NCI-H1694 (cell line): Measurements from ENCODE around the gene KCNQ1.

Experiments used
- DNase-seq: peaks from one replicate; lab custom pipeline; 2025; lab: John Stamatoyannopoulos, UW

Gene KCNQ1

GRCh38 chr11:2731130-2732125, 286.6 kb downstream of the KCNQ1 start:
- DNase-seq = no peak

- DNase-seq = no peak
Observed at GRCh38 chr11:2732261-2732939, 287.6 kb downstream of the KCNQ1 start.

DNA sequence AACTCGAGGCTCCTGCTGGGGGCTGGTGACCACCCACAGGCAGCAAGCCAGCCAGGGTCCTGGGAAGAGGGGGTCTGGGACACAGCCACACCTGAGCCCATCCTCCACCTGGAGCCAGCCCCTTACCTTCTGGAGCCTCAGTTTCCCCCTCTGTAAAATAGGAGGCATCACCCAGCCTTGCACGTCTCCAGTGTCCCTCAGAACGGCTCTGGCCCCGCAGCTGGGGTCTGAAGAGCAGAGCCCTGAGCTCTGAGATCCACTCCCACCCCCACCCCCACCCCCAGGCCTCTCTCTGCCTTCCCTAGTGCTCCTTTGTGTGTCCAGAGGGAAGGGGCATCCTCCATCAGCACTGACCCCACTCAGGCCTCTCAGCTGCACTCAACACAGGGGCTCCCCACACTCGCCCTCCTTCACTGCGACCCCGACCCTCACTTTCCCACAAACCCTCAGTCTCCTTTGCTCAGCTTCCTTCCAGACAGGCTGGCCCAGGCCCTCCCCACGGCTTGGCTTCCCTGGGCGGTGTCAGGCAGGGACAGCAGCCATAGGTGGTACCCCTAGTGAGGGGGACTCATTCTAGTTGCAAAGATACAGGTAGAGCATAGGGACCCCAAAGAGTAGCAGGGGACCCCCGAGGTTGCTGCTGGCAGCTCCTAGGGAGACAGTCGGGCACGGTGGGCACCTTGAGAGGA, 288.3 kb downstream of the KCNQ1 start:
- no peak for DNase-seq

GRCh38 chr11:2734181-2735052, 289.6 kb downstream of the KCNQ1 start:
- DNase-seq = no peak

DNA sequence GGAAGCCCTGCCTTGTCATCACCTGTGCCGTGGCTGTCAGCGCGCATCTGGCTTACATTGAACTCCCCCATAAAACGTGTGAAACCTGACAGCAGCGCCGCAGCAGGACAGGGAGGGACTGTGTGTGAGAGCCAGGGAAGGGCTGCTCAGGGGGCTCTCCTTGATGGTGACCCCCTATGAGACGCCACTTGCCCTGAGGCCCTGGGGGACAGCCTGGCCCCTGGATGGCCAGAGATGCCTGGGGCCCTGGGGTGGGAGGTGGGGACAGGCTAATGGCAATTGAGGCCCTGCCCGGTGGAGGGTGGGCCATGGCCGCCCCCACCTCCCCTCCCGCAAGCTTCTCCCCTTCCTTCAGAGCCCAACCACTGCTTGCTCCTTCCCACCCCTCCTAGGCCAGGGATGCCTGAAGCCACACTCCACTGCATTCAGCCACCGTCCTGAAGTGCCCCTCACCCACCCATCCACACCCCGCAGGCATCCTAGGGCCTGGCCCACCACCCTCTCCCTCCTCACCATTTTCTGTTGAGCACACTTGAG, 290.3 kb downstream of the KCNQ1 start:
- no peak for DNase-seq

GRCh38 chr11:2736577-2737225, 291.9 kb downstream of the KCNQ1 start:
- DNase-seq = no peak

GRCh38 chr11:2737226-2737590, 292.4 kb downstream of the KCNQ1 start:
- no peak for DNase-seq

- DNase-seq = no peak
Observed at GRCh38 chr11:2737866-2738265, 293.1 kb downstream of the KCNQ1 start.

- DNase-seq = no peak
Observed at GRCh38 chr11:2738551-2739431, 294.0 kb downstream of the KCNQ1 start.

DNA sequence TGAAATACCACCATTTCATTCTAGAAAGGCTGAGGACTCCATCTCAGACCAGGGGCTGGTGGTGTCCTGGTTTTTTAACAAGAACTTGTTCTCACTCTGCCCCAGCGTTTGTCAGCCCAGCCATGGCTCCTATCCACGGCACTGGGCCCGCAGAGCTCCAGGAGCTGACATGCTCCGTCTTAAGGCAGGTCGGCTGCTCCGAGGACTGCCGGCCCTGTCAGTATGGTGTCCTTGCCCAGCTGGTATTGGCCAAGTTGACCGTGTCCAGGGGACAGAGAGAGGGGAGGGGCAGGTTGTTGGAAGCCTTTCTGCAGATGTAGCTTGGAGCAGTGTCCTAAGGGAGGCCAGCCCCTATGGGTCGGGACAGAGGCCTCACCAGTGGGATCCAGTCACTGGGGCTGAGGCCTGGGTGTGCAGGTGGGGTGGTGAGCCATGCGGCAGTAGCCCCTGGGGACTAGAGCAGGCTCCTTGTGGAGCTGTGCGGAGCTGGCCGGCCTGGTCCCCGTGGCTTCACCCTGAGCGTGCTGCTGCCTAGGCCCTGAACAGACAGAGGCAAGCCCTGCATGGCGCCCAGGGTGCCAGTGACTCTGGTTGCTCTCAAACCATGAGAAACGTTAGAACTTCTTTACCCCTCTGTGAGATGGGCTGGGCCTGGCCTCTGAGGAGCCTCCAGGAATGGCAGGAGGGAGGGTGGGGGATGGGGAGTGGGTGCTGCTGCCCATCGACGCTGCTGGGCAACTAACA, 294.9 kb downstream of the KCNQ1 start:
- no peak for DNase-seq

DNA sequence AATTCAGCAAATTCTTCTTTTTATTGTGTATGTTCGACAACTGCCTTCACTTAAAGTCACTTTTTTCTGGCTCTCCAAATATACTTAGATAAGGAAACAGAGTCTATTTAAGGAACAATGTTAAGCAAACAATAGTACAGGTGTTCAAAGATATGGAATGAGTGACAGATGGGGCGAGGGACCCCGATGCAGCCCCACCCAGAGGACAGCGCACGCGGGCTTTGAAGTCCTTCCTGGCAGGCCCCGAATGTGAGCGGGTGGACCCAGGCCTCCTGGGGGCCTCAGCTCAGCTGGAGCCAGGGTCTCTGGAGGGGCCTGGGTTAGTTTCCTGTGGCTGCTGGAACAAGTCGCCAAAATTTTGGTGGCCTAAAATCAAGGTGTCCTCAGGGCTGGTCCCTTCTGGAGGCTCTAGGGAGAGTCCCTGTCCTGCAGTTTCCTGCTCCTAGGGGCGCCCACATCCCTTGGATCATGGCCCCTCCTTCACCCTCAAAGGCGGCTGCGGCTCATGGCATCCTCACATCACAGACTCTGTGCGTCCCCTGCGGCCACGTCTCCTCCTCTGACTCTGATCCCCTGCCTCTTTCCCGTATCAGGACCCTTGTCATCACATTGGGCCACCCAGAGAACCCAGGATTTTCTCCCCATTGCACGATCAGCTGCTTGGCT, 295.6 kb downstream of the KCNQ1 start:
- DNase-seq = no peak

DNA sequence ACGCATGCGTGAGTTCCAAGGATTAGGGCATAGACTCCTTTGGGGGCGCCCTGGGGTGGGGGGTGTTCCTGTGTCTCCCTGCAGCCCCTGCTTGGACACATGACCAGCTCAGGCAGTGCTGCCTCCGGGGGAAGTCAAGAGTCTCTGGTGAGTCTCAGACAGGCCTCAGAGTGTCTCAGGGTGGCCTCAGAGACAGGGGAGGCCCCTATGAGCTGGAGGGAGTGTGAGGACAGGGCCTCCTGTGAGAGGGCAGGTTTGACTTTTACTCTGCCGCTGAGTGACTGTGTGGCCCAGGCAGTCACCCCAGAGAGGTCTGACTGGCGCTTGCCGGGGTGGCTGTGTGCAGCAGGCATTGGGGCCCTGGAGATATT, 296.2 kb downstream of the KCNQ1 start:
- no peak for DNase-seq

GRCh38 chr11:2741377-2742131, 296.7 kb downstream of the KCNQ1 start:
- no peak for DNase-seq

DNA sequence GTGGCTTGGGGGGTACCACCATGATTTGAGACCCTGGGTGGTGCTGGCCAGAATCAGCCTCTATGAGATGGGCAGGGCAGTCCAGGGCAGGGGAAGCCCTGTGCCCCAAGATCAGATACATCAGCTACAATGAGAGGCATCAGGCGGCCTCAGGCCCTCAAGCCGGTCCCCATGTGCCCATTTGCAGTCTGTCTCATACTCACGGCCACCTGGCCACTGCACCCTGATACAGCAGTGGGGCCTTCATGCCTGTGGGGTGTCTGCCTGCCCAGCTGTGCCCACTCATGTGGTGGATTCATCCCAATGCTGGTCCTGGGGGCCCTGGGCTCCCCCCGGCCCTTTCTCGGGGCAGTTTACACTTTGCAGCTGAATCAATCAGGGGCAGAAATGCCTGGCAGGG, 297.4 kb downstream of the KCNQ1 start:
- DNase-seq = no peak

DNA sequence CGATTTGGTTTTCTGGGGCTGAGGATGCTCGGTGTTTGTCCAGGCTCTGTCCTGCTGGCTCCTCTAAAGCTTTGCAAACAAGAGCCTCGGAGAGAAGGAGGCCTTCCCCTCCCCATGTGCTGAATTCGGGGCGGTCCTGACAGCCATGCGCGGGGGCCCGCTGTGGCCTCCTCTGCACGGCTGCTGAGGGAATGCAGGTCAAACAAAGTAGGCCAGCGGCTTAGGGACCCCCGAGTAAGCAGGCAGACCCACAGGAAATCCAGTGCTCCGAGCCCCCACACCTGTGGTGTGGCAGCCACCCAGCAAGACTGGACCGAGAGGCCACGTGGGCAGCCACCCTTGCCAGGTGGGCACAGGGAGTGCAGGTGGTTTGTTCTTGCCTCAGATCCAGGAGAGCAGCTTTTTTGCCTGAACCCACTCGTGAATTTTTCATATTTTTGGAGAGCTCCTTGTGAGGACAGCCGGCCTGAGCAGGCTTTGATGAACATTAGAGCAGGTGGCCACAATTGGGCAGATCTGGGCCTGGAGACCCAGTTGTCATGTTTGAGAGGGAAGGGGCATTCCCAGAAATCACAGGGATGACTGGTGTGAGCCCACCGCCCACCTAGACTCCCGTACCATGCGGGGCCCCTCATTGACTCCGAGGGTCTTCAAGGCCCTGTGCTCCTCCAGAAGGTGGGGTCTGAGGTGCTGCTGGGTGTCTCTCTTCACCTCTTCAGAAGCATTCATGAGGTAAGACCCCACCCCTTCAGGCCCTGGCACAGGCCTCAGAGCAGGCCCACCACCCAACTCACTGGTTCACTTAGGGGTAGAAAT, 298.0 kb downstream of the KCNQ1 start:
- DNase-seq = no peak

- DNase-seq = no peak
Observed at GRCh38 chr11:2743427-2744110, 298.8 kb downstream of the KCNQ1 start.
